Lung microvascular endothelial cell (primary cell): Measurements from ENCODE around the gene BSND. TPM values are rescaled to one million over a fixed set of nuclear protein-coding genes. Genes with fewer than 3 reads are reported as not detected.

Experiments
- DNase-seq, 2 donors: peaks; one replicate each; pipeline versions ENCODE4 v3.0.0 to v3.0.0-alpha.2; 2010; ENCODE audit warnings: low read depth in 2 of 2
- total RNA-seq: library from RNA; depleted of rRNA; stranded (reverse); fragments of >200 nt; gene quantifications from 2 replicates; pipeline ENCODE4 v1.2.1, GENCODE V29; 2014

The BSND gene
- total RNA-seq, 1 donor from 2014 or later = not detected

DNA sequence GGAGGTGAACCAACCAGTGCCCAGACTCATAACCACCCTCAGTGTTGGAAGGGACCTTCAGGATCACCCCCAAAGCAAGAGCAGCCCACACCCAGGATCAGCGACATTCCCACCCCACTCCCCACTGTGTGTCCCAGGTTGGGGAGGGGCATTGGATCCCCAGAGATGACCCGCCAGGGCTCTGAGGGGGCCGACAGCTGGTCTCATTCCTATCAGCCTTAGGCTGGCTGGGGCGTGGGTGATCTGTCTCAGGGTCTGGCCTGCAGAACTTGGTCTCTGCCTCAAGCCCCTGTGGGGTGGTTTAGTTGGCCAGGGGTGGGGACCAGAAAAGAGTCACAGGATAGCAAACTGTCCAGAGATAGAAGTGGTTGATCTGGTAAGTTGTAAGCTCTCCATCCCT lies 7.8 kb upstream of the BSND start:
- no peak for DNase-seq

DNA sequence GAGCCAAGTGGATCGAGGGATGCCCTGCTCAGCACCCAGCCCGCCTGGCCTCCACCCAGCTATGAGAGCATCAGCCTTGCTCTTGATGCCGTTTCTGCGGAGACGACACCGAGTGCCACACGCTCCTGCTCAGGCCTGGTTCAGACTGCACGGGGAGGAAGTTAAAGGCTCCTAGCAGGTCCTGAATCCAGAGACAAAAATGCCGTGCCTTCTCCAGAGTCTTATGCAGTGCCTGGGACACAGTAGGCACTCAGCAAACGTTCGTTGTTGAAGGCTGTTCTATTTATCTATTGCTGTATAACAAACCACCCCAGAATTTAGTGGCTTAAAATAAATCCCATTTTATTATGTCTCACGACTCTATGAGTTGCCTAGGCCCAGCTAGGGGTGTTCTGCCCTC lies 6.8 kb upstream of the BSND start:
- no peak for DNase-seq

DNA sequence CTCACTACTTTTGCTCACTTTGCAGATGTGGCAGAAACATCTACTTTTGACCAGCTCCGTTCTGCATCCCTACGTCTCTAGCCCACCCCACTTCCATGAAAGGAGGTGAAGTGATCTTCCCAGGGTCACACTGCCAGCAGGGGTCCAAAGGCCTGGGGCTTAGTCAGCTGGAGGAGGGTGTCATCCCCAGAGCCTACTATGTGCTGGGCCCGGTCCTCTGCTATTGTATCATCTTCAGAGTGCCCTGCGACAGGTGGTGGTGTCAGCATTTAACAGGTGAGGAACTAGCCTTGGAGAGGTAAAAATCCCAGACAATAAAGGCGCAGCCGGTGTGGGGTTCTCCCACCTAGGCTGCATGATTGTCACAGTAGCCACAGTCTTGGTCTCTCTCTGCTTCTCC lies 5.6 kb upstream of the BSND start:
- no peak for DNase-seq

GRCh38 chr1:54994355-54994990 lies 4.3 kb upstream of the BSND start:
- DNase-seq = no peak

GRCh38 chr1:54995013-54995760 lies 3.5 kb upstream of the BSND start:
- peak in 1 of 2 donors; percentile 33 for DNase-seq

DNA sequence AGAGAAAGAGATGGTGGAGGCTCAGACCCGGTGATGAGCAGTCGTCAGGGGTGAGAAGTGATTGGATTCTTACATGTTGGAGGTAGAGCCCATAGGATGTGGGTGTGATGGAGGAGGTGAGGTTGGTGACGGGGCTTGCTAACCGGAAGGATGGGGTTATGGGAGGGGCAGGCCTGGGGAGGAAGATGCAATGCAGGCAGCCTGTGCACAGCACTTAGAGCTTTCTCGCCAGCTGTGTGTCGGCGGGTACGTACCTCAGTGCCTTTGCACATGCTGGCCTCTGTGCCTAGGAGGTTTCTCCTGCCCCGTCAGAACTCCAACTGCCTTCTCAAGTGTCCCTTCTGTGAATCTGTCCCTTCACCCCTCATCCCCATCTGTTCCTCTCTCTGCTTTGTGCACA lies 2.9 kb upstream of the BSND start:
- no peak for DNase-seq

- peak; percentile 64 to 80 for DNase-seq
Observed at GRCh38 chr1:54996359-54996868, 2.3 kb upstream of the BSND start.

DNA sequence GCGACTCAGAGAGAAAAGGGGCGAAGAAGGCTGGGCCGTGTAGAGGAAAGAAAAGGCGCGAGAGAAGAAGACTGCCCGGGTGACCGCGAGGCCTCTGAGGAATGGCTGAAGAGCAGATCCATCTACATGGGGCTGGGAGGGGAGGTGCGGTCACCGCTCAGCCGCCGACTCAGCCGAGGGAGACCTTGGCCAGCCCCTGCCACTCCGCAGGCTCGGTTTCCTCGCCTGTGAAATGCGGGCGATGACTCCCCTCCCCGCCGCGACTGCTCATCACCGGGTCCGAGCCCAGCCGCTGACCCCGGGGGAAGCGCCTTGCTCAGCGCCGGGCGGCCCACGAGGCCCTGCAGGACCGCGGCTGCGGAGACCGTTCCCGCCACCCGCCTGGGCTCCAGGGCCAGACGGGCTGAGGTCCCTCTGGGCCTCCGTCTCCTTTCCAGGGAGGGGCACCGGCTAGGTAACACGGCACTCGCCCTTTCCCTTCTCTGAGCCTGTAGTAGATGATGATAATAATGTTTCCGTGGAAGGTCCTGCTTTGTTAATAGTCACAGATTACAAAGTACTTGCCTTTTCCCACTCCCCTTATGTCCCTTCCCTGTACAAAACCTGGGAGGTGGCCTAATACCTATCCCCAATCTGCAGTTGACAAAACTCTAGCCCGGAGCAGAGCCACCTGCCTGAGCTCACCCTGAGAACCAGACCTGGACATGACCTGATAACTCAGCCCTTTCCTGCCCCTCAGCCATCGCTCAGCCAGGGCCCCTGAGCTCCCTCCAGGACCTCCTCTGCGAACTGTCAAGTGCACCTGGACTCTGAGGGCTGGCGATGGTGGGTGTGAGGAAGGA lies 1.6 kb upstream of the BSND start:
- no peak for DNase-seq

- DNase-seq = no peak
Observed at GRCh38 chr1:54997711-54997986, 1.1 kb upstream of the BSND start.

DNA sequence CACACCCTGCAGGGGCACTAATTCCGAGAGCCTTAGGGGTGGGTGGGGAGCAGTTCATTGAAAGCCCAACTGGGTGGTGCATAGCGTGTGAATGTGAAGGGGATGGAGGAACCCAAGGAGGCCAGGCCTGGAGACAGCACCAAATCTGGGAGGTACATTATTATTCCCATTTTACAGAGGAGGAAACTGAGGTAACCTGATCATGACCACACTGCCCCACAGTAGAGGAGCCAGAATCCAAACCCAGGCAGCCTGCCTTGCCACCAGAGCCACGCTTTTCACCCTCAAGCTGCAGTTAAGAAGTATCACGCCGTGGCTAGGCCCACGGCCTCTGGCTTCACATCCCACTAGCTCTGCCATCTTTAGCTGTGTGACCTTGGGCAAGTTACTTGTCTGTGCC lies 633 bp upstream of the BSND start:
- DNase-seq = no peak

- no peak for DNase-seq
Observed at GRCh38 chr1:55000110-55001085, 1.7 kb downstream of the BSND start.

- DNase-seq = no peak
Observed at GRCh38 chr1:55001311-55001710, 2.6 kb downstream of the BSND start.

- no peak for DNase-seq
Observed at GRCh38 chr1:55002686-55003085, 4.0 kb downstream of the BSND start.

DNA sequence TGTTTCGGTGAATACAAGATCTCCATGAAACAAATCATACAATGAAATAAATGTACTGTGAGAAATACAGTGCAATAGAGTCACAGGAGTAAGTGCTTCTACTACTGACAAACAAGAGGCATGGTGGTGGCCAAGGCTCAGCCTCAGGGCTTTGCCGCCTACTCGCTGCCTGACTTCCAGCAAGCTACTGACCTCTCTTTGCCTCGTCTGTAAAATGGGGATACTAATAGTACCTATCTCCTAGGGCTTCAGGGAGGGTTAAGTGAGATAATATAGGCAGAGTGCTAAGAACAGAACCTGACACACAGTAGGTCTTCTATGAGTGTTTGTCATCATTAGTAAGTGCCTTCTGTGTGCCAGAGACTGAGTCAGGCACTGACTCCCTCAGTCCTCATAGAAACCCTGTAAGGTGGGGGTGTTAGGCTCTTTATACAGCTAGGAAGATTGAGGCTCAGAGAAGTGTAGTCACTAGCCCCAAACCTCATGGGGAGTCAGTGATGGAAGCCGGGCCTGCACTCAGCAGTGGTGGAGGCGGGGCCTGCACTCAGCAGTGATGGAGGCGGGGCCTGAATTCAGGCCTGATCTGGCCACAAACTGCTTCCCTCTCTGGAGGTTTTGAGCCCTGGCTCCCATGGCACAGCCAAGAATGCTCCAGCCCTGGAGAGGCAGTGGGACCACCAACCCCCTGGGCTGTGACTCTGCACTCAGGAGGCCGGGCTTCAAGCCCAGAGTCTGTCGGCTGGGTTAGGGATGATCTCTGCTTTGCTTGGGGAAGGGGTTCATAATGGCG lies 6.8 kb downstream of the BSND start:
- no peak for DNase-seq

GRCh38 chr1:55006931-55007330 lies 8.2 kb downstream of the BSND start:
- DNase-seq = no peak

- peak in 1 of 2 donors; percentile 18 for DNase-seq
Observed at GRCh38 chr1:55007625-55008024, 8.9 kb downstream of the BSND start.

DNA sequence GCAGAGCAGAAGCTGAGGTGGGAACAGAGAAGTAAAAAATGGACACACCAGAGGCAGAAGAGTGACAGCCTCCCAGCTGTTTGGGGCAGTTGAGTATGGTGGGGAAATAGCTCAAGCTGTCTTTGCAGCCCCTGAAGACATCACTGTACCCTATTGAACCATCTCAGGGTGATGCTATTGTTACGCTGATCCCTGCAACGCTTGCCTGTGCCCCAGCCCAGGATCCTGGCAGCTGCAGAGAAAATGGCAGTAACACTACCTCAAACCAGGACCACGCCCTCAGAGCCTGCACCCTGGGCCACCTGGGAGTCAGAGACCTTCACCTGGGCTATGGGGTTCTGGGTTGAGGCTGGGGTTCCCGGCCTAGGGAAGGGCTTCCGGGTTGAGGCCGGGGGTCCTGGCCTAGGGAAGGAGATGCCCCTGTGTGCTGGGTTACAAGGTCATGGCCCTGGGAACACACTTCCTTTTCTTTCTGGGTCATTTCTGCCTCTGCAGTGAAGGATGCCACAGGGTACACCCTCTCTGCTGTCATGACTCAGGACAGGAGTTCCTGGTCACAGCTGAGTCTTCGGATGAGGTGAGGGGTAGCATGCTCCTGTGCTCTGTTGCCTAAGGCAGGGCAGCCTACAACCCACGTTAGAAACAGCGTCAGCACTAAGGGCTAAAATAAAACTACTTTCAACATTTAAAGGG lies 11.6 kb downstream of the BSND start:
- DNase-seq = no peak

DNA sequence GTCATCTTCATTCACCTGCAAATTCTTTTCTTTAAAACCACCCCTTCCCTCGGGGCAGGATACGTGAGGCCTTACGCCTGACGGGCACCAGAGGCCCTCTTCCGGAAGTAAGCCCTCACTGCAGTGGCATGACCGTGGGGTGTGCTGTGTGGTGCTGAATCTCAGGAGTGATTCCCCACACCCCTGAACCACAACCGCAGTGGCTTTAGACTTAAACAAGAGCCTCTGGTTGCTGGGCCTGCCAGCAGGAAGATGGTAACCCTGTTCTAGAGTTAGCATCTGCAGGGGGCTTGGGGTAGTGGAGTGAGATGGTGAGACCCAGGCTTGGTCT lies 12.1 kb downstream of the BSND start:
- no peak for DNase-seq

GRCh38 chr1:55012661-55013060 lies 13.9 kb downstream of the BSND start:
- DNase-seq = no peak

GRCh38 chr1:55015123-55015522 lies 16.4 kb downstream of the BSND start:
- DNase-seq = no peak
